ENCODE results near the gene SLIT3.

The SLIT3 gene

DNA sequence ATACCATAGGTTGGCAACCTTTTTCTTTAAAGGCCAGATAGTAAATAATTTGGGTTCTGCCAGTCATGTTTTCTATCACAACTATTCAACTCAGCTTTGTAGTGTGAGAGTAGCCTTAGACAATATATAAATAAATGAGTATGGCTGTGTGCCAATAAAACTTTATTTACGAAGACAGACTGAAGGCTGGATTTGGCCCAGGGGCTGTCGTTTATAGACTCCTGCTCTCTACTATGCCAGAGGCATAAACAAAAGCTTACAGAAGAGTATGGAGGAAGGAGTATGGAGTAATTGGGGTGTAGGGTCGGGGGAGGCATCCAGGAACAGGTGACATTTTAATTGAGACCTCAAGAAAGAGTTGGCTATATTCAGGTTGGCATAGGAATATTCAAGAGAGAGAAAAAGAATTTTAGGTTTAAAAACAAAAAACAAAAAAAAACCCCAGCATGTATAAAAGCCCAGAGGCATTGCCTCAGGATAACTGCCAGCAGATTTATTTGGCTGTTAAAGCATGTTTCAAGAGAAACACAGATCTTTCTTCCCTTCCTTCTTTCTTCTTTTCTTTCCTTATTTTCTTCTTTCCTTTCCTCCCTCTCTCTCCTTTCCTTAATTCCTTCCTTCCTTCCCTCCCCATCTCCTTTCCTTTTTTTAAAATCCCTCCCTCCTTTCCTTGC, 39.9 kb downstream of the SLIT3 start:
- no peak for DNase-seq

DNA sequence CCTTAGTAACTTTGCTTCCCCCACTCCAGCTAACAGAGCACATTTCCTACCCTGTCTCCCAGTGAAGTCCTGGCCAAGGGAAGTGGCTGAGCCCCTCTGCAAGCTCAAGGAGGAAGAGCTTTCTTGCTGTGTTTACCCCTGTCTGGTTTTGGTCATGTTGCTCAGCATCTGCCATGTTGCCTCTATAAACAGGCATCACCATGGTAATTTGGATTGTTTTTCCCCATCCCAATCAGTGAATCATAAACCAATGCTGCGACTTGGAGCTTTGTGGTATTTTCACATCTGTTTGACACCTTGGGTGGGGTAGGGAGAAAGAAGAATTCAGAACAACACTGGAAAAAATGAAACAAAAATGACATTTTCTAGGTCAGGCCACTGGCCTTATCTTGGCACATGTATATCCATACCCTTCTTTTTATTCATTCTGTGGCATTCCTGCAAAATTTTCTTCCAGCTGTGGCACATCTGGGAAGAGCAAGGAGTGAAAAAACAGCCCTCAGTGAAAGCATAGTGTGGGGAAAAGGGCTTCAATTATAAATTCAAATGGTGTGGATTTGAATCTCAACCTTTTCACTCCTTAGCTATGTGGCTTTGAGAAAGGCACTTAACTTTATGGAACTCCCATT, 42.5 kb downstream of the SLIT3 start:
- no peak for DNase-seq

DNA sequence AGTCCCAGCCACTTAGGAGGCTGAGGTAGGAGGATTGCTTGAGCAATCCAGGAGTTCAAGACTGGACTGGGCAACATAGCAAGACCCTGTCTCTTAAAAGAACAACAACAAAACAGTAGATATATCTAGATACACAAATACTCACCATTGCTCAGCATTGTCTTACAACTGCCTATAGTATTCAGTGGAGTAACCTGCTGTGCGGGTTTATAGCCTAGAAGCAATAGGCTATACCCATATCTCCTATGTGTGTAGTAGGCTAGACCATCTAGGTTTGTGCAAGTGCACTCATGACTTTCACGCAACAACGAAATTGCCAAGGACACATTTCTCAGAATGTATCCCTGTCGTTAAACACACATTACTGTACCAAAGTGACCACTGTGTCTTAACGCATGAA, 44.7 kb downstream of the SLIT3 start:
- no peak for DNase-seq

DNA sequence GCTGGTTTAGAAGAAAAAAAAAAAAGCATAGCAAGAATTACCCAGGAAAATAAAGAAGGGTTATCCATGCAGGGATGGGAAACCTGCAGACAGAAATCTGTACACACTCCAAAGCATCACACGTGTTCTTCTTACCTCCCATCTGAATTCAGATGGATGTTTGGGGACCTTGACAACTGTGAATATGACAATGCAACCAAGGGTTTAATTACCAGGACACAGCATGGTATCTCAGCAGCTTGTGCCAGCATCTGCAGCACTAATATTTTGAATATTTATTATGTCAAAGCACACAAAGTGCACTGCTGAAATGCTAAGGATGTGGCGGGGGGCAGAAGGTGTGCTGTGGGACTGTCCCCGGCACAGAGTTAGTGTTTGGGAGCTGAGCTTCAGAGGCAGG, 47.9 kb downstream of the SLIT3 start:
- no peak for DNase-seq

DNA sequence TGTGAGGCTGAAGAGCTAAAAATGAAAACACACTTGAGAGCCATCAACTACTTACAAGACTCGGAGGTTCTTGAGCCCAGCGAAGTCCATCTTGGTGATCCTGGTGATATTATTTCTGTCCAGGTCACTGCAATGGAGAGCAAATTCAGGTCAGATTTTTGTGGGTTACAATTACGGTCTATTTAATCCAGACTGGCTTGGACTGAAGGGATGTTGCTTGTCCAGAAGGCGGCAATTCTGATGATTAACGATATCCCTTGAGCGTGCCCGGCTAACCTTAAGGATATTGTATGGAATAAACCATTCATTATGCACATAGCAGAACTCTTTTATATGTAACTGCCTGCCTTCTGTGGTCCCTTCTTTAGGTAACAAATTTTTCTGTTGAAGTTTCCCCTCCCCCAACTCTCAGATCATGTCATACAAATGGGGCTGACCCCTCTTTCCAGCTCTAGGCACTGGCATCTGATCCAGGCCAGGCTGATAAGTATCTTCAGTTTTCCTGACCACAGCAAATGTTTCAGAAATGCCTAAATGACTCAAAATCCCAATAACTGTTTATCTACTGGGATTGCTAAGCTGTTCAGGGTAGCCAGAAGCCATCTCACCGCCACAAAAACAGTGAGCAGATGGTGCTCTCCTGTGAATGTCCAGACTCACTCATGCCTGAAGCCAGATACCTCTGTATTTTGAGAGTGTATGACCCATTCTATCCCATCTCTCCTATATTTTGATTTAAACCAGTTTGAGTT, 49.4 kb downstream of the SLIT3 start:
- no peak for DNase-seq

DNA sequence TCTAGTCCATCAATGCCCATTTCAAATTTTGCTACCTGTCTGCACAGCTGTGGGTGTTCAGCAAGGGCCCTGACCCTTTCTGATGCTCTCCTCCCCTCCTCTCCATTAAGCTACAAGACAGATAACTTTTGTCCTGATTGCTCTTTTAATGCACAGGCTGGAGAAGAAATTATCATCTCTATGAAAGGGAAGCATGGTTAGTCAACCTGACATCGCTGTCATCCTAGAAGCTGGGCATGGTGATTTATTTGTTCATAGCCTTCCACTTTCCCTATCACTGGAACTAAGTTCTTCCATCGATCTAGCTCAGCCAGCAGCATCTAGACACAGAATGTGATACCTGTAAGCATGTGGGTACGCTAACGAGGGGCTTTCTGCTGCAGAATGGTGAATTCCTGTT, 50.1 kb downstream of the SLIT3 start:
- no peak for DNase-seq

GRCh38 chr5:169248996-169249395, 51.9 kb downstream of the SLIT3 start:
- DNase-seq: no peak

GRCh38 chr5:169248550-169248949, 52.4 kb downstream of the SLIT3 start:
- DNase-seq: no peak

- no peak for DNase-seq
Measured at GRCh38 chr5:169244812-169245211, 56.1 kb downstream of the SLIT3 start.

GRCh38 chr5:169243651-169244422, 57.1 kb downstream of the SLIT3 start:
- DNase-seq: no peak

- no peak for DNase-seq
Measured at GRCh38 chr5:169242849-169243186, 58.1 kb downstream of the SLIT3 start.

GRCh38 chr5:169242175-169242848, 58.6 kb downstream of the SLIT3 start:
- no peak for DNase-seq

- no peak for DNase-seq
Measured at GRCh38 chr5:169229342-169229892, 71.5 kb downstream of the SLIT3 start.

GRCh38 chr5:169226895-169227294, 74.0 kb downstream of the SLIT3 start:
- DNase-seq: no peak

DNA sequence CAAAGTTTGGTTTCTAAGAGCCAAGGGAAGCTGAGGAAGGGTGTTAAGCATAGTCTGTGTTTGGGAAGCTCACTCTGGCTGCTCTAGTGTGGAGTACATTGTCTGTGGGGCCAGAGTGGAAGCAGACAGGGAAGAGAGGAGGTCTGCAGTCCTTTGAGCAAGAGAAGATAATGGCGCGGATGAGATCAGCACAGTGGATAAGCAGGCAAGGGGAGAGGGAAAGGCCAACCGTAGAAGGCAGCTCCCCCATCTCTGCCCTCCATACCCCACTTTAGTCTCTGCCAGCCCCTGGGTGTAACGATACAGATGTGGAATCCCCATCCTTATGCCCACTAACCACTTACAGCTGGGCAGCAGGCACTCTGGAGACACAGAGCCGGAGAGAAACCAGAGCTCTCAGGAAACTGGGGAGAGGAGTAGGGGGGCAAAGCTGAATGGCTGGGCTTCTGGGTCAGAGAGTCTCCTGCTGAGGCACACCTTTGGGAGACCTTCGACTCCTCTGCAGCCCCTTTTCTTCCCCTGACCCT, 75.0 kb downstream of the SLIT3 start:
- DNase-seq: no peak

GRCh38 chr5:169223595-169223953, 77.4 kb downstream of the SLIT3 start:
- DNase-seq: no peak

DNA sequence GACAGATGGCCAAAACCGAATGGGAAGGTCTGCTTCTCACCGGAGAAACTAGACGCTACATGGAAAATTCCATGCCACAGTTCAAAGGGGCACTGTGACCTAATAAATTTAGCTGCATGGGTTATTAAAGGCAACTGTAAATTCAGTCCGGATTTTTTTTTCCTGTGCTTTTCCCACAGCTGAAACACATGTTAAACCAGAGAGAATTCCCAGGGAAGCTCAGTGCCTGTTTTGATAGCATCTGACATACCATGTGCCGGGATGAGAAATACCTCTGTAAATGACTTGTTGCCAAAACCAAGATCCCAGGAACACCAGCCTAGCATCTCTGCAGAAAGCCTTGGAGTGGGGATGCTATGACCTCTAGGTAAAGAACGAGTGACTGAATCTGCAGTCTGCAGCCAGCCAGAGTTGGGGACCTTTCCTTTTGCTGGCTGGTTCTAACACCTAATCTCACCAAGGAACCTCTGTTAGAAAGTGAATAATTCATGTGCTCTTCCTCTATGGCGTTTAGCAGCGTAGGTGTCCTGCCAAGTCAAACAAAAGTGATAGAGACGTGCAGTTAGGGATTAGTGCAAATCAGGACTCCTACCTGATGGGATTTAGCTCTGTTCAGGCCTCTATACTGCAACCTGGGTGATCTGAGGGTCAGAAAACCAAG, 77.9 kb downstream of the SLIT3 start:
- DNase-seq: no peak

DNA sequence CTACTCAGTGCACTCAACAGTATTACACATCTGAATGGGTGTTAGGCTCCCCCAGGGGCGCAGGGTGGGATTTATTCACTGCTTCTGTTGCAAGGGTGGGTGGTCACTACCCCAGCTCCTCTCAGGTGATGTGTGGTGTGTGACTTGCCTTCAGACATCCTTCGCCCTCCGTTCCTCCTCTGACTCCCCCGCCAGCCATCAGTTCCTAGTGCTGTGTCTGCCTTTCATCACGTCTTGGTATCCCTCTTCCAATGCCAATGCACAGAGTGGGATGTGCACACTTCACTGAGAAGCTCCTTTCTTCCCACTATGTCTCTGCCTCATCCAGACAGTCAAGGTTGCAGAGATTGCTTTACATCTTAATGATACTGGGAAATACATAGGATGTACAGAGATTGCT, 79.4 kb downstream of the SLIT3 start:
- DNase-seq: no peak

- DNase-seq: no peak
Measured at GRCh38 chr5:169219961-169220360, 81.0 kb downstream of the SLIT3 start.

- DNase-seq: no peak
Measured at GRCh38 chr5:169219351-169219750, 81.6 kb downstream of the SLIT3 start.

GRCh38 chr5:169218861-169219260, 82.1 kb downstream of the SLIT3 start:
- DNase-seq: no peak

GRCh38 chr5:169218176-169218575, 82.8 kb downstream of the SLIT3 start:
- DNase-seq: no peak
